Measurements from ENCODE around the gene RFX3. TPM values are rescaled to one million over a fixed set of nuclear protein-coding genes. Genes with fewer than 3 reads are reported as not detected.

Gene RFX3
- total and polyA plus RNA-seq, 2 of the 13 experiments (the other 11 are each of a cell fraction or from before 2014, with no cell fraction given): 2.7 to 5.3 TPM

- TF ChIP-seq HNRNPLL (IDR thresholded peaks at IDR 0.05; ENCODE audit: low read depth, low read length, poor library complexity, severe bottlenecking) (no peak), MBNL3 (CRISPR knock-in tag; conservative IDR thresholded peaks at IDR 0.05) (no peak), ZBTB37 (CRISPR knock-in tag; IDR thresholded peaks at IDR 0.05) (no peak), ZNF337 (CRISPR knock-in tag; IDR thresholded peaks at IDR 0.05; ENCODE audit: borderline replicate concordance, low read depth) (no peak), ZNF207 (IDR thresholded peaks at IDR 0.05; ENCODE audit: borderline replicate concordance) (no peak), HNF4G (IDR thresholded peaks at IDR 0.05; ENCODE audit: borderline replicate concordance, low read depth, low read length) (peak; percentile 90), HNF4G (CRISPR knock-in tag; IDR thresholded peaks at IDR 0.05; ENCODE audit: borderline replicate concordance, low read depth) (peak; percentile 81; the same call in 1 of the 2 replicates), MED8 (CRISPR knock-in tag; IDR thresholded peaks at IDR 0.05; ENCODE audit: insufficient replicate concordance) (no peak), PHB2 (IDR thresholded peaks at IDR 0.05; ENCODE audit: partially characterized antibody) (no peak), HMGA1 (CRISPR knock-in tag; conservative IDR thresholded peaks at IDR 0.05) (no peak), GABPB1 (CRISPR knock-in tag; IDR thresholded peaks at IDR 0.05) (no peak), MNT (IDR thresholded peaks at IDR 0.05) (no peak), SIN3B (IDR thresholded peaks at IDR 0.05; ENCODE audit: low read length) (no peak), NFAT5 (CRISPR knock-in tag; IDR thresholded peaks at IDR 0.05) (no peak), ATF7 (IDR thresholded peaks at IDR 0.05) (no peak), ATF7 (CRISPR knock-in tag; IDR thresholded peaks at IDR 0.05) (no peak), EEA1 (CRISPR knock-in tag; IDR thresholded peaks at IDR 0.05; ENCODE audit: borderline replicate concordance) (no peak), HDAC1 (CRISPR knock-in tag; IDR thresholded peaks at IDR 0.05) (peak; percentile 48; the same call in 1 of the 2 replicates), ZBTB44 (CRISPR knock-in tag; IDR thresholded peaks at IDR 0.05) (no peak), IKZF4 (CRISPR knock-in tag; IDR thresholded peaks at IDR 0.05; ENCODE audit: borderline replicate concordance, low read depth, not compliant biosample characterization) (no peak)
These were observed 348.5 kb downstream of the RFX3 start (continued) for GRCh38 chr9:3177146-3177761.

Data from HepG2 (cell line).